GM08714 (cell line): ENCODE measurements around the gene ACVR1B.
"Not testable (repeated sequence)": the region's sequence is repeated elsewhere in the genome, so short reads cannot be mapped to it uniquely, and the experiment has no call there.

Source experiments
- H3K4me3 ChIP-seq: fragments of 200-500 bp; sonication (Bioruptor generic); 2 replicates; pipeline ENCODE4 v1.5.1; 2014; ENCODE audit warnings: mild to moderate bottlenecking, low read length, inconsistent platforms
- ZNF274 ChIP-seq: IDR thresholded peaks from 2 replicates; pipeline ENCODE4 v1.6.1; 2012; ENCODE audit warnings: mild to moderate bottlenecking, low read depth, low read length

ACVR1B gene

DNA sequence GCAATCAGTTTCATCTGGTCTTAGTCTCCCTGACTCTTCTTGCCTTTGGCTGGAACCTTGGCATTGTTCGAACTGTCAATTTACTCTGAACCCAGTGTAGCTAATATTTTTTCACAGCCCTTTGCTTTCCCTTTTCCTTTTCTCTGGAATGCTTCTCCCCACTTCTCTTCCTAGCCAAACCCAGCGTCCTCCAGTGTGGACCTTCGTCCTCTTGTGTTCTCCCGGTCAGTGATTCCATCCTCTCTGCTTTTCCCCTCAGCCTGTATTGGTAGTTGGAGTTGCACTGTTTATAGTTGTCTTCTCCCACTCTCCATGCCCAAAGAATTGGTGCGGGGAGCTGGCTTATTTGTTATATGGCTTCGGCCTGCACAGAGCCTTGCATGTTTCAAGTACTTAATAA lies 9.4 kb downstream of the ACVR1B start:
- H3K4me3 ChIP-seq, result no peak overlapping the region
- TF ChIP-seq ZNF274, result no peak

DNA sequence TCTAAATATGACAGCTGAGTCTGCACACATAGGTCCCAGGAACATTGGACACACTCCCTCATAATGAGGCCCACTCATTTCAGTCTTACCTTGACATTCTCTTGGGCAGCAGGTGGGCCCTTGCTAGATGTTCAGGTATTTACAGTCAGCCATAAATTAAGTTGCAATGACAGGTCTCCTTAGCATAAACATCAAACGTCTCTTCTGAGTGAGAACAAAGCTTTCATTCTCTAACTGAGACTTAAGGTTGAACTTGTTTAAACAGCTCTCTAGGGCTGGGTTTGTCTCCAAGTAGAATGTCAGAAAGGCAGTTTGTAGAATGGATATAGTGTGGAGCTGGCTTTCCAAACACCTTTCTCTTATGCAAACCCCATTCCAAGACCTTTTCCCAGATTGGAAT lies 10.3 kb downstream of the ACVR1B start:
- no peak overlapping the region for H3K4me3 ChIP-seq
- TF ChIP-seq ZNF274, result no peak

DNA sequence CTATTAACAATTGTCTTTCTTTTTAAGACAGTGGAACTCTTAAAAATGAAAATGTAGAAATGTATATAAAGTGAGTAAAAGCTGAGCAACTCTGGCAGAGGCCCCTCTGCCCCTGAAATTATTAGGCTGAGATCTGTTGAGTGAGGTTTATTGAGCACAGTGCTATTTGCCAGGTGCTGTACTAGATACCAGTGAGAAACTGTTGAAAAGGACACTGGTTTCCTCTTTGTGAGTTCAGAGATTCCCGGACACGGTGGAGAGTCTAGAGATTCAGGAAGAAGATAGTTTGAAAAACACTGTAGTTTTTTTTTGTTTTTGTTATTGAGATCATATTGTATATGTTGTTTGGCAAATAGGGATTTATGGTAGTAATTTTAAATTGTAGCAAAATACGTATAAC lies 11.2 kb downstream of the ACVR1B start:
- H3K4me3 ChIP-seq, result no peak overlapping the region
- TF ChIP-seq ZNF274, result no peak

GRCh38 chr12:51963477-51963876 lies 12.0 kb downstream of the ACVR1B start:
- no peak overlapping the region for H3K4me3 ChIP-seq
- TF ChIP-seq ZNF274, result no peak

GRCh38 chr12:51969643-51970042 lies 18.1 kb downstream of the ACVR1B start:
- no peak overlapping the region for H3K4me3 ChIP-seq
- no peak for TF ChIP-seq ZNF274

DNA sequence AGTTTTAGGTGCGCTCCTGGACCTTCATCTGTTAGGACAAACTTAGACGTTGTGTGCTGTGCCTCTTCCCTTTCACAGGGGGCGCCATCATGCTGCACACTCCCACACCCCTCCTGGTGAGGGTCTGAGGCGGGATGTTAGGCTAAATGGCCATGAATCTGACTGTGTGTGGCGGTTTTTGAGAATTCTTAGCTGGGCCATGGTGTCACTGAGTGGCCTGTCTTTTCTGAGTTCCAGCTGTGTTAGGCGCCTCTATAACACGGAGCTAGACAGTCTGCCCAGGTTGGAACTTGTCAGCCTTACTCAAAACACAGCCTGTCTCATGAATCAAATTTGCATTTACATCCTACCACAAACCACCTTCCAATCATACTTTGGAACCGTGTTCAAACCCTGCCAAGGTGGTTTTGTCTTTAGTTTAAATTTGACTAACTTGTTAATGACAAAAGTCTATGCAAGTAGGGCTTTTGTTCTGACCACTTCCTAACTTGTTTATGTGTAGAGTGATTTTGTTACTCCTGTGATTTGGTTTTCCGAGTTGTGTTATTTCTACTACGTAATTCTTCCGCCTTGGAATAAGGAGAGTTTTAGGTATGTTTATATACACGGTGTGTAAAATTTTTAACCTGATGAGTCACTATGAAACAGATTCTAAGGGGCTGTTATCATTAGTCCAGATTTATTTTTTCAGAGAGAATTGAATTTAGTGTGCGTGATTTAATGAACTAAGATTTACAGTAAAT lies 19.6 kb downstream of the ACVR1B start:
- no peak for TF ChIP-seq ZNF274
- H3K4me3 ChIP-seq, result peak overlapping the region; percentile 20; the same call in 1 of the 2 replicates

GRCh38 chr12:51971679-51972421 lies 20.4 kb downstream of the ACVR1B start:
- H3K4me3 ChIP-seq, result no peak overlapping the region; the same call in 1 of the 2 replicates
- no peak for TF ChIP-seq ZNF274

DNA sequence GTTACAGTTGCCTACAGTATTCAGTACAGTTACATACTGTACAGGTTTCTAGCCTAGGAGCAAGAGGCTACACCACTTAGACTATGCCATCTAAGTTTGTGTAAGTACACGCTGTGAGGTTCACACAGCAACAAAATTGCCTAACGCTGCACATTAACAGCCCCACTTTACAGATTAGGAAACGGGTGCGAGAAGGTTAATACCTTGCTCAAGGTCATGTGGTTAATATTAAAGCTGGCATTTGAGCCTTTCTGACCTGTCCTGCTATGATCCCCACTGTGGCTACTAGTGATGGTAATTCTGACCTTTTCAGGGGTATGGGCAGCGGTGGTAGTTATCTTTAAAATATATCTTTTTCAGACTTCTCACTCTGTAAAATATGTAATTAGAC lies 20.9 kb downstream of the ACVR1B start:
- H3K4me3 ChIP-seq, result no peak overlapping the region; the same call in 1 of the 2 replicates

GRCh38 chr12:51972849-51973273 lies 21.4 kb downstream of the ACVR1B start:
- no peak overlapping the region; the same call in 1 of the 2 replicates for H3K4me3 ChIP-seq
- no peak for TF ChIP-seq ZNF274

More for the DNA sequence above, 20.9 kb downstream of the ACVR1B start:
- no peak for TF ChIP-seq ZNF274

DNA sequence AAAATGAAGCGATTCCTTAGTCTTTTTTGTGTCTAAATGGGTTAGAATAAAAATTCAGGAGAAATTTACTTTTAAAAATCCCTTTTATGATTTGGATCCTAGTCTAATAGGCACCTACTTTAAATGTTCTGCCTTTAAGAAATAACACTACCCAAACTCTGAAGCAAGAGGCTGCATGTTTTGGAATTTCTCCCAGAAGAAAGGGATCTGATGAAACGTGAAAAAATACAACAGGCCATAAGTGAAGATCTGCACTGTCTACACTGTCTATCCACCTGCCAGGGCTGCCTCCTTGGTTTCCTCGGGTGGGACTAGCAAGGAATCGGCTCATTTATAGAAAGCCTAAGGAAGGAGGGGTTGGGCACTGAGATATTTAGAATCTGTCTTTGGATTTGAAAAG lies 22.1 kb downstream of the ACVR1B start:
- TF ChIP-seq ZNF274, result no peak
- no peak overlapping the region for H3K4me3 ChIP-seq

DNA sequence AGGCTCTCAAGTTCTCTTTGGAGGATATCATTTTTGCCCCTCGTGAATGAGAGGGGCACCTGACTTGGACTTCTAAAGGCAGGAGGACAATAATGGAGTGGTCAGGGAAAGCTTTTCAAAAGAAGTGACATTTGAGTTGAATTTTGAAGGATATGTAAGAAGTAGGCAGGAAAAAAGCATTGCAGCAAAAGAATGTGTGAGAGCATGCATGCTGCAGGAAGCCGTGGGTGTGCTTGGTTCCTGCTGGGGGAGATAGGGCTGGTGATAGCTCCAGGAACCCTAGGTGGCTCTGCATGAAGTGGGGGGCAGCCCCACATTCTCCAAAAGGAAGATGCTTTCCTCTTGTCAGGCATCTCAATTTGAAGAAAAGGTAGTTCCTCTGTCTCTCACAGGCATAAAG lies 23.1 kb downstream of the ACVR1B start:
- no peak for TF ChIP-seq ZNF274
- H3K4me3 ChIP-seq, result no peak overlapping the region

DNA sequence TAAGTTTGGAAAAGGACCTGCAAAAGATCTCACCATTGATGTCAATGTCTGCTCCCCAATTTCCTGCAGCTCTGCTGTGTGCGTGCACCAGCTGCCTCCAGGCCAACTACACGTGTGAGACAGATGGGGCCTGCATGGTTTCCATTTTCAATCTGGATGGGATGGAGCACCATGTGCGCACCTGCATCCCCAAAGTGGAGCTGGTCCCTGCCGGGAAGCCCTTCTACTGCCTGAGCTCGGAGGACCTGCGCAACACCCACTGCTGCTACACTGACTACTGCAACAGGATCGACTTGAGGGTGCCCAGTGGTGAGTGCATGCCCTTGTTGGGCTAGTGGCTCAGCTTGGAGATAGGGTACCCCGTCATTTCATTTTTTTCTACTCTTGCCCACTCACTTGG lies 23.7 kb downstream of the ACVR1B start:
- no peak for TF ChIP-seq ZNF274
- no peak overlapping the region for H3K4me3 ChIP-seq

GRCh38 chr12:51976376-51977160 lies 25.1 kb downstream of the ACVR1B start:
- no peak overlapping the region for H3K4me3 ChIP-seq
- no peak for TF ChIP-seq ZNF274

GRCh38 chr12:51977320-51977753 lies 25.8 kb downstream of the ACVR1B start:
- TF ChIP-seq ZNF274, result no peak
- H3K4me3 ChIP-seq, result no peak overlapping the region

GRCh38 chr12:51979306-51979705 lies 27.8 kb downstream of the ACVR1B start:
- H3K4me3 ChIP-seq, result not testable (repeated sequence)
